HT1080 (cell line): ENCODE results near the gene KRI1. TPM values are rescaled to one million over a fixed set of nuclear protein-coding genes. Genes with fewer than 3 reads are reported as not detected.

Experiments
- DNase-seq: peaks from one replicate; pipeline ENCODE4 v3.0.0-alpha.2; 2015; ENCODE audit warnings: low read depth
- polyA plus RNA-seq, 2 experiments: library from polyadenylated mRNA; depleted of rRNA; stranded (reverse); fragments of >200 nt; gene quantifications; 2 replicates each; pipeline ENCODE4 v1.2.3, GENCODE V29; 2015
- total RNA-seq: library from RNA; depleted of rRNA; stranded (reverse); fragments of >200 nt; shearing (Covaris generic); gene quantifications from 2 replicates; pipeline ENCODE4 v1.2.3, GENCODE V29; 2014; rRNA removed

The KRI1 gene
- 33.9 and 56.1 TPM in 2 replicates for total RNA-seq
- 11.4 and 11.8 TPM in 2 replicates for polyA plus RNA-seq (2015; cell fraction: cytosol; rRNA removed)
- 35.4 and 41.0 TPM in 2 replicates for polyA plus RNA-seq (2015; cell fraction: nucleus; rRNA removed)

GRCh38 chr19:10565567-10566407 is at the start of gene KRI1:
KRI1 (minus strand) TSS chr19:10566010; CDS start chr19:10565999, 11 bp downstream.
- DNase-seq: peak; percentile 95

DNA sequence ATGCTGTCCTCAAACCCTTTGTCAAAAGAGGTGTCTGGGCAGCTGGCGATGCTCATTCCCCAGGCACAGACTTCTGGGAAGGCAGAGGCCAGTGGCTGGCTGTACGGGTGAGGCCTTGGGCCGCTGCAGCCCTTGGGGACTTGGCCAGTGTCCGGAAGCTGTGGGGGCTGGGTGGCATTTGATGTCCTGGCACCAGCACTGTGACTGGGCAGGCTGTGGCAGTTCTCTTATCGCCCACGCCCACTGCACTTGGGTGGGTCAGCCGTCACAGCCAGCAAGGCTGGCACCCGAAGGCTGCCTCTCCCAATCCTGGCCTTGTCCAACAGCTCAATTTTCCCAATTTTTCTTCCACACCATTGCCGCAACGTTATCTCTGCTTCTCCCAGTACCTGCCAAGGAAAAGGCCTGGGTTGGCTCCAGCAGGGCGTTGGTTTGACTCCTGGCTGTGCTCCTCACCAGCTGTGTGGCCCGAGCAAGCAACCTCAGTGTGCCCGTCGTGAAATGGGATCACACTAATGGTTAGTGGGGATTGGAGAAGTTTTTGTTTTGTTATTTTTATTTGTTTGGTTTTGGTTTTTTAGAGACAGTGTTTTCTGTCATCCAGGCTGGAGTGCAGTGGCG is 46.8 kb upstream of the KRI1 start:
- DNase-seq: no peak

DNA sequence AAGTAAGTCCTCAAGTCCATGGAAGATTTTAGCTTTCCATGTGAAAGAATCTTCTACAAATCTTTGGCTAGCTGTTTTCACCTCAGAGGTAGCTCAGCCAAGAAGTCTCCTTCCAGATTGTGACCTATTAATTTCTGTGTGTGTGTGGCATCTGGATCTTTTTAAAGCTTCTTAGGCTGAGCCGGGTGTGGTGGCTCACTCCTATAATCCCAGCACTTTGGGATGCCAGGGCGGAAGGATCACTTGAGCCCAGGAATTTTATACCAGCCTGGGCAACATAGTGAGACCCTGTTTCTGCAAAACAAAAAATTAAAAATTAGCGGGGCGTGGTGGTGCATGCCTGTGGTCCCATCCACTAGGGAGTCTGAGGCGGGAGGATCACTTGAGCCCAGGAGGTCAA is 46.1 kb upstream of the KRI1 start:
- DNase-seq: no peak

DNA sequence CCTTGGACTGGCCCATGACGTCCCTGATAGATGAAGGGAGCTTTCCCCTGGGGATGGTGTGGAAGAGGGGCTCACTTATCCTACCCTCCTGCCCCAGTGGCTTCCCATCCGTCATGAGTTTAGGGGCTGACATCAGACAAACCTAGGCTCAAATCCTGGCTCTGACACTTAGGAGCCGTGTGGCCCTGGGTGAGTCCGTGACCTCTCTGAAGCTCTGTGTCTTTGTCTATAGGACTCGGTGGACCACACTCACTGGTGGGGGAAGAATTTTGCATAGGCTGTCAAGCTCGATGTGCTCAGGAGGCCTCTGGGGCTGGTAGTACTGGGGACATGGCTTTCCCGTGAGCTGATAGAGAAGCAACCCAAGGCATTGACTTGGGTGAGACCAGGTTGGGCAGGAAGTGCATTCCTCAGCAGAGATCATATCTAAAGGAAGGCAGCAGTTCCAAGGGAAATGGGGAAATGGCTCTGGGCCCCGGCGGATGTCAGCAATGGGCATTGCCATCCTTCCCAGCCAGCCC is 38.7 kb upstream of the KRI1 start:
- no peak for DNase-seq

GRCh38 chr19:10603873-10604459 is 38.2 kb upstream of the KRI1 start:
- DNase-seq: no peak

GRCh38 chr19:10603084-10603872 is 37.5 kb upstream of the KRI1 start:
- no peak for DNase-seq

DNA sequence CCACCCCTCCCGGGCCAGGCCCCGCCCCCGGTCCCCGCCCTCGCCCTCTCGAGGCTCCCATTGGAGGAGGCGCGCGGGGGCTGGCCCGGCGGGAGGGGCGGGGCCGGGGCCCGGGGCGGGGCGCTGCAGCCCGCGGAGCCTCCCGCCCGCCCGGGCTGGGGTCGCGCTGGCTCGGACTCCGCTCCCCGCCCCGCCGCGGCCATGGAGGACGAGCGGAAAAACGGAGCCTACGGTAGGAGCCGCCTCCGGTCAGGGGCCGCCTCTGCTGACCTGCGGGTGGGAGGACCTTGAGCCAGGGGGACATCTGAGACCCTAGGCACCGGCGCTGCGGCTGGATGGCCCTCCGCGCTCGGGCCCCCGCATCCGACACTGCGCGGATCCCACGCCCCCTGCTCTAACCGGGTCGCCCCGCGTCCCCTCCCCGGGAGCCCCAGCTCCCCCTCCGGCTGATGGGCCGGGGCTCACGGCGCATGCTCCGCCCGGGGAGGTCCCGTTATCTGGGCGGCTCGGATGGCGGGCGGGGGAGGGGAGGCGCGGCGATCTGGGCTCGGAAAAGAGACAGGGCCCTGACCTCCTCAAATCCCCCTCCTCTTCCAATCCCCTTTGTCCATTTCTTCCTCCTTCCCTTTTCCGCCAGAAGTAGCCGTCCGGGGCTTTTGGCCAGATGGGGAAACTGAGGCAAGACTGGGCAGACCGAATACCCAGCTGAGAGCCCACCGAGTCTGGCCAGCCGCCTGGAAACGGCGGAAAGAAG is 36.7 kb upstream of the KRI1 start:
- DNase-seq: no peak

- no peak for DNase-seq
Observed at GRCh38 chr19:10601999-10602329, 36.2 kb upstream of the KRI1 start.

GRCh38 chr19:10600149-10600548 is 34.3 kb upstream of the KRI1 start:
- DNase-seq: no peak

- DNase-seq: no peak
Observed at GRCh38 chr19:10593820-10594637, 28.2 kb upstream of the KRI1 start.

DNA sequence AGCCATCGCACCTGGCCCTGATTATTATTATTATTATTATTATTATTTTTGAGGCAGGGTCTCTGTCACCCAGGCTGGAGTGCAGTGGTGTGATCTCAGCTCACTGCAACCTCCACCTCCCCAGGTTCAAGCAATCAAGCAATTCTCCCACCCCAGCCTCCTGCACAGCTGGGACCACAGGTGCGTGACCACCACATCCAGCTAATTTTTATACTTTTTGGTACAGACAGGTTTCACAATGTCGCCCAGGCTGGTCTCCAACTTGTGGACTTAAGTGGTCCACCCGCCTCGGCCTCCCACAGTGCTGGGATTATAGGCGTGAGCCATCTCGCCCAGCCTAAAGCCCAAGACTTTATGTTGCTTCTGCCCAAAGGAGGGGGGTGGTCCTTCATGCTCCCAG is 27.3 kb upstream of the KRI1 start:
- DNase-seq: no peak

- DNase-seq: no peak
Observed at GRCh38 chr19:10587839-10588150, 22.0 kb upstream of the KRI1 start.

DNA sequence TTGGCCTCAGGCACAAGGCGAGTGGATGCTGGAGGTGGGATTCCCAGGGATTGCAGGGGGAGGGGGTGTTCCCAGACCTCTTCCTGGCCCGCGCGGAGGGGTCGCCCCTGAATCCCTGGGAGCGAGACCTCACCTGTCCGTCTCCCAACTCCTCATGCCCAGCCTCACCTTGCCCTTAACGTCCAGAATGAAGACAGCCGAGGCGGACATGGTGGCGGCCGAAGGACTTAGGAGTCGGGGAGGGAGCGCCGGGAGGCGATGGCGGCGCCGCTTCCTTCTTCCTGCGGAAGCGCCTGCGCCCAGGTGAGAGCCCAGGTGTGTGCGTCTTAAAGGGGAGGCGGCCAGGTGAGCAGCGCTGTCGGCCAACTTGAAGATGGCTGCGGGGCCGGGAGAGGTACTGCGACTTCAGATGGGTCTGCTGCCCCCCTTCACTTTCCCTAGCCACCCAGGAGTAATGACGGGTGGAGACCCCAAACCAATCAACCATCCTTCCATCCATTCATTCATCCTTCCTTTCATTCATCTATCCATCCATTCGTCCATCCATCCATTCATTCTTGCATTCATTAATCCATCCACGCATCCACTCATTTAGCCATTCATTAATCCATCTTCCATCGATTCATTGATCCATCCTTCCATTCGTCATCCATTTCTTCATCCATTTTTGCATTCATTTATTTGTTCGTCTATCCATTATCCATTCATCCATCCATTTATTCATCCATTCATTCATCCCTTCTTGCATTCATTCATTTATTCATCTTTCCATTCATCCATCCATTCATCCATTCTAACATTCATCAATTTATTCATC is 21.4 kb upstream of the KRI1 start, which contains the start of gene AP1M2:
Gene AP1M2 (minus strand): TSS at position 291 of the 817 bp plus-strand sequence. CDS start 81 bp downstream, at position 210.
- no peak for DNase-seq

DNA sequence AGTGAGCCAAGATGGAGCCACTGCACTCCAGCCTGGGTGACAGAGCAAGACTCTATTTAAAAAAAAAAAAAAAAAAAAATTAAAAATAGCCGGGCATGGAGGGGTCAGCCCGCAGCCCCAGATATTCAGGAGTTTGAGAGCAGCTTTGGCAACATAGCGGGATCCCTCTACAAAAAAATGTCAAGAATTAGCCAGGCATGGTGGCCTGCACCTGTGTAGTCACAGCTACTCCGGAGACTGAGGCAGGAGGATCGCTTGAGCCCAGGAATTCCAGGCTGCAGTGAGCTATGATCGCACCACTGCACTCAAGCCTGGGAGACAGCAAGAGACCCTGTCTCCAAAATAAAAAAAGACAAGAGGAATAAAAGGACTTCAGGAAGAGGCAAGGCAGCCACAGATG is 20.6 kb upstream of the KRI1 start:
- DNase-seq: no peak

DNA sequence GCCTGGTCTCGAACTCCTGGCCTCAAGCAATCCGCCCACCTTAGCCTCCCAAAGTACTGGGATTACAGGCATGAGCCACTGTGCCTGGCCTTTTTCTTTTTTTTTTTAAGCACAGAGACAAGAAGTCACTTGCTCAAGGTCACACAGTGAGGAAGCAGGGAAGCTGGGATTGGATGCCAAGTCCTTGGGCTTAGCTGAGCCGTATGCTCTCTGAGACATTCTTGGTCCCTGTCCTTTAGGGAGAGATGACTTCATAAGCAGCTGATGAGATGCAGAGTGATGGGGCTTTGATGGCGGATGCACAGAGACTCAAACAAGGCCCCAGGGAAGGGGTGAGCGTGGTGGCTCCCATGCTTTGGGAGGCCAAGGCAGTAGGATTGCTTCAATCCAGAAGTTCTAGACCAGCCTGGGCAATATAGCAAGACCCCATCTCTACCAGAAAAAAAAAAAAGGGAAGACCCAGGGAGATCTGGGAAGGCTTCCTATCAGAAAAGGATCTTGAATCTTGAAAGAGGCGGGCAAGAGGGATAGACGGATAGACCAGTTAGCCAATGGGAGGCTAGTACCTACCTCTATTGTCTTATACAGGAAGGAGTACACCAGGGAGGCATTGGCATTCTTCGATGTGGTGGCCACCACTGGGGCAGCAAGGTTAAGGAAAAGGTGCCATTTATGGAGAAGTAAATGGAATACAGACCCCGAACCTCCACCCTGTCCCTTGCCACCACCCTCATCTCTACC is 17.4 kb upstream of the KRI1 start:
- DNase-seq: no peak

GRCh38 chr19:10582091-10582490 is 16.3 kb upstream of the KRI1 start:
- no peak for DNase-seq

DNA sequence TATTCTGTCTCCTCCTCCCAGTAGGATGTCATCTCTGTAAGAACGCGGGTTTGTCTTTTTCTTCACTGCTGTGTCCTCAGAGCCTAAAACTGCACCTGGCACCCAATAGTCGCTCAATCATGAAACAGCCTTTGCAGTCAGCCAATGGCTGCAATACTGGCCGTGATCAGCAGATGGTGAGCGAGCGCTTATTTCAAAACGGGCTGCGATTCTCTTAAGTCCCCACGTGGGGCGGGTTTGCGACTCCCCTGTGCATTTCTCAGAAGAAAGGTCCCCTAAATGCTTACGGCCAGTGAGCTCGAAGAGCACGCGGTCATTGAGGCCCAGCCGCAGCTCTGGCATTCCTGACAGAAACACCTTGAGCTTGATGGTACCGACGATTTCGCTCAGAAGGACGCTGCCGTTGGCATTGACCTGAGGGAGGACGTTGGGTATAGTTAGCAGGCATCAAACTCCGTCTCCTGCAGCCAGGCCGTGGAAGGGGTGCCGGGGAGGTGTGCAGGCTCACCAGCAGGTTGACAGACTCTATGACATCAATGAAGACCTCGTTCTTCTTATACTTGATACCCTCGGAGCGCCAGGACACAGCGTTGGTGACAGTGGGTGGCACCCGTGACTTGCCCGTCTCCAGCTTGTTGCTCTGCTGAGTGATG is 15.3 kb upstream of the KRI1 start:
- DNase-seq: peak; percentile 77

DNA sequence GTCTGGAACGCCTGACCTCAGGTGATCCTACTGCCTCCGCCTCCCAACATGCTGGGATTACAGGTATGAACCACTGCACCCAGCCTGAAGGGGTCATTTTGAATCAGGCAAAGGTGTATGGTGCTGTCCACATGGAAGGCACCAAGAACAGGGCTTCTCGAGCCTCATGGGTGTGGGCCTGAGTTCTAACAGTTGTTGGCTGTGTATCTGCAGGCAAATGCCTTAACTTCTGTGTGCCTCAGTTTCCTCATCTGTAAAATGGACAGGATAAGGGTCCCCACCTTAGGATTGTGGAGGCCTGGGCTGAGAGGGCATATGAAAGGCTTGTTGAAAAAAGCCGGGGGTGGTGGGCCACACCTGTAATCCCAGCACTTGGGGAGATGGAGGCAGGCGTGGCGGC is 12.1 kb upstream of the KRI1 start:
- no peak for DNase-seq
